Activated T-helper 1 cell treated with Interleukin-2 at 50 U/mL for 16 hours (primary cell): Measurements from ENCODE around the gene NAV1.

Experiments
- DNase-seq: peaks from one replicate; pipeline ENCODE4 v3.0.0-alpha.2; 2020; ENCODE audit warnings: low read depth

Gene NAV1

GRCh38 chr1:201551096-201551495 is 12.2 kb downstream of the NAV1 start:
- DNase-seq, result no peak

DNA sequence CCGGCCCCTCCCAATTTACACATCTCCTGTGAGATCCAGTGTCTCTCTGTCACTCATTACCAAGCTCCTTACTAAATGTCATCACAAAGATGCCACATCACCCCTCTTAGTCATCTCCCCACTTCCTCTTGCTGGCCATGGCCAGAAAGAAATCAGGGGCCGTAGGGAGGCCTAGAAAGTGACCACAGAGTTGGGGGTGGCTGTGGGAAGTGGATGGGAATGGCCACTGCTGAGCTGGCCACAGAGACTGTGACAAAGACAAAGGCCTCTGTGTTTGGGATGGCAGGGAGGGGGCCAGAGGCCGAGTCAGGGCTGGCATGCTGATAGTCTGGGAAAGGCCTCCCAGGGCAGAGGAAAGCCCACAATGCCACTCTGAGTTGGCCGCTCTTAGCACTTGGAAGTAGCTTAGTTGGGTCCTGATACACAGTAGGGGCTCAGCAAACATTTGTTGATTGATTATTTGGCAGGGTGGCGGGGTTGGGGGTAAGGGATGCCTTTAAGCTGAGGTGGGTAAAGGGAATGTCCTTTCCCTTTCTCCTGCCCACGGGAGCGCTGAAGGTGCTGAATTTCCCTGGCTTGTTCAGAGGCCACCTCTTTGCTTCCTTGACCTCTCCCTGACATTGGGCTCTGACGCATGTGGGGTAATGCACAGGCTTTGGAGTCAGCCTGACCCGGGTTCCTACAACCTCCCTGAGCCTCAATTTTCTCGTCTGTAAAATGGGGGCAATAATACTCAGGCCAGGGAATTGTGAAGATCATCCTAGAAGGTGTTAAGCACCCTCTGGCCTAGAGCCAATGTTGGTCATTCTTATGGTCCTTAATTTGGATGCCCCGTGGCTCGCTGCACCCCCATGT is 13.2 kb downstream of the NAV1 start:
- no peak for DNase-seq

DNA sequence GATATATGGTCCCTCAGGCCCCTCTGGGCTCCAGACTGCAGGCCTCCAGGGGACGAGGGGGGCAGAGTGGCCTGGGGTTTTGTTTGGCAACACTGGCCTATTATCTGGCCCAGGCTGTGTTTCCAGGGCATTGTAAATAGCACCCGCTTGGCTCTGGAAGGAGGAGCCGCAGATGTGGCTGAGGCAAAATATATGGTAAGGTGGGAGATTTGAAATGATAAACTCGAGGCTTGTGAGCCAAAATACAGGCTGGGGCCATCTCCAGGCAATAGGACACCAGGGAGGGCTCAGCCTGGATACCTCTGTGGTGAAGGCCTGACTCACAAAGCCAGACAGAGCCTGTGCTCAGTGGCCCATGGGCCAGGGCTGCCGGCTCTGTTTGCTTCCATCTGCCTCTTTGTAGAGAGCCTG is 14.0 kb downstream of the NAV1 start:
- no peak for DNase-seq

DNA sequence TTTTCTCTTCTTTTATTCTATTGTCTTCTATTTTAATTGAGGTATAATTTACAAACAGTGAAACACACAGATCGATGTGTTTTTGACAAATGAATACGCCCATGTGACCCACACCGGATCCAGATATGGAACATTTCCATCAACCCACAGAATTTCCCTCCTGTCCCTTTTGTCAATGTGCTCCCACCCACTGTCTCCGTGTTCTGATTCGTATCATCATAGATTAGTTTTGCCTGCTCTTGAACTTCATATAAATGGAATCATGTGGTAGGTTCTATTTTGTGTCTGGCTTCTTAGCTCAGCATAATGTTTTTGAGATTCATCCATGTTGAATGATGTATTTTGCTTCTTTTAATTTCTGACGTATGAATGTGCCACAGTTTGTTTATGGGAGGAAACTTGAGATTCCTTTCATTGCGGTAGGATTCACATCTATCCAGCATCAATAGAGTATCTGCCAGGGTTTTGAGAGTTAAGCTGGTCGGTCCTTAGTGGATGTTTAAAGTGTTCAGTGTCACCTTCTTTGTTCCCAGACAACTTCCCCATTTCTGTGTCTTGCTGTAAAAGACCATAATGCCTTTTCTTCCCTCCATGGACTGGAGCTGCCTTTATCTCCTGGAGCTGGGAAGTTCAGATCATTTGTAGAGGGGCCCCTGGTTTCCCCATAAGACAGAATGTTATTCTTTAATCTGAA is 14.7 kb downstream of the NAV1 start:
- no peak for DNase-seq

DNA sequence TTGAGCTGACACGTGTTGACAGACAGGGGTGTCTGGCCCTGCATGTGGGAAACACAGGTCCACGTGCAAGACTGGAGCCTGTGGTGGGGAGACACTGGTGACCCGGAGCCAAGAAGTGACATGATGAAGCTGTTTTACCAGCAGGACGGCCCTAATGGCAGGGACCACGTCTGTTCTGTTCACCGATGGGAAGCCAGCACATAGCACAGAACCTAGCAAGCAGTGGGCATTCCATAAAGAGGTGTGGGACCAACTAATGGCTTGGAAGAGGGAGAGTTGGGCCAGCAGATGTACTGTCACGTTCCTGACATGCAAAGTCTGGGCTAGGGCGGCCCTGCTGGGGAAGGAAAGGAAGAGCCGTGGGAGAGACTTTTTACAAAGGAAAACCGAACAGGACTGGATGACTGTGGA is 15.3 kb downstream of the NAV1 start:
- DNase-seq, result no peak

DNA sequence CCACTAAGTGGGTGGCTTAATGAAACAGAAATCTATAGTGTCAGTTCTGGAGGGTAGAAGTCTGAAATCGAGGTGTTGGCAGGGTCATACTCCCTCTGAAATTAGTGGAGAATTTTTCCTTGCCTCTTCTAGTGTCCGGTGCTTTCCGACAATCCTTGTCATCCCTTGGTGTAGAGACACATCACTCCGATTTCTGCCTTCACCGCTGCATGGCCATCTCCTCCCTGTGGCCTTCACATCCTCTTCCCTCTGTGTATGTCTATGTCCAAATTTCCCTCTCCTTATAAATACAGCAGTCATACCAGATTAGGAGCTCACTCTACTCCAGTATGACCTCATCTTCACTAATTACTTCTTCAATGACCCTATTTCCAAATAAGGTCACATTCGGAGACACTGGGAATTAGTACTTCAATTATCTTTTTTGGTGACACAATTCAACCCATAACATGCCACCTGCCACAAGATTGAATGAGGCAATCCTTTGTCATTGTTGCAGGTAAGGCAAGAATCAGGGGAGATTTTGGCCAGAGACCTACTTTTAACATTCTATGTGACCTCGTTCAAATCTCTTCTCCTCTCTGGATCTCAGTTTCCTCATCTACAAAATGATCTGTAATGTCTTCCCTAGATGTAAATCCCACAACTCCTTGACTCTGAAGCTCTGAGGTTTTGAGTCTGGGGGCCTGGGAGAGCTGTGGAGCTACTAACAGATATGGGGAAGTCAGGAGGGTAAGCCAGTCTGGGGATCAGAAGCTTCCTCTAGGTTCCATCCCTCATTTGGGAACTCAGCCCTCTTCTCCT is 16.1 kb downstream of the NAV1 start:
- DNase-seq, result no peak

DNA sequence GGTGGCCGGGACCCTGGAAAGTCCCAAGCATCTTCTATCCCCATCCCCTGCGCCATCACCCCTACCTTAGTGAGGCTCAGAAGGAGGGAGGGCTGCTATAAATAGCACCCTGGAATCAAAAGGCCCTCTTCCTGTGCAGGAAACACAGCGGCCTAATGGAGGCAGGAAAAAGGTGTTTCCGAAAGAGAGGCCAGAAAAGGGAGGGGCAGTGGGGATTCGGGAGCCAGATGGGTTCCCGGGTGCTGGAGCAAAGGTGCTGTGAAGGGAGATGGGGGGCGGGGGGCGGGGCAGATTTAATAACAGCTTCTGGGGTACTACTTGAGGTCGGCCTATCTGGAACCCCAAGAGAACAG is 16.6 kb downstream of the NAV1 start:
- DNase-seq, result no peak

GRCh38 chr1:201556841-201557571 is 18.1 kb downstream of the NAV1 start:
- no peak for DNase-seq

- no peak for DNase-seq
Observed at GRCh38 chr1:201557572-201557958, 18.6 kb downstream of the NAV1 start.

- DNase-seq, result peak; percentile 39
Observed at GRCh38 chr1:201559679-201560162, 20.8 kb downstream of the NAV1 start.

- DNase-seq, result no peak
Observed at GRCh38 chr1:201560328-201561194, 21.6 kb downstream of the NAV1 start.

- no peak for DNase-seq
Observed at GRCh38 chr1:201561195-201561564, 22.3 kb downstream of the NAV1 start.

GRCh38 chr1:201561601-201562000 is 22.7 kb downstream of the NAV1 start:
- no peak for DNase-seq

DNA sequence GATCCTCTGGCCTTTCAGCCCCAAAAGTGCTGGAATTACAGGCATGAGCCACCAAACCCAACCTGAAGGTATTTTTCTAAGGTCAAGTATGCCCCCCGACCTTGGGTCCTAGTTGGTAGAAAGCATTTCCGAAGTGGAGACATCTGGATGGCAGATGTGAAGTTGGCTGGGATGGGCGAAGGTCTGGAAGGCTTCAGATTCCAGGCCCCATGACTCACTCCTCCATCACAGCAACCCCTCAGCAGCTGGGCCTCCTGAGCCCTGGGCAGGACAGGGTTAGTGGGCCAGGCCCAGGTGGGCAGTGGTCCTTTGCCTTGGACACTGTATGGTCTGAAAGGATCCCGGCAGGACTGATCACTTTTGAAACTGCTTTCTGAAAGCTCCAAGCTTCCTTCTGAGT is 23.3 kb downstream of the NAV1 start:
- no peak for DNase-seq

GRCh38 chr1:201562659-201563405 is 23.9 kb downstream of the NAV1 start:
- DNase-seq, result no peak

GRCh38 chr1:201563406-201563780 is 24.5 kb downstream of the NAV1 start:
- no peak for DNase-seq

GRCh38 chr1:201563941-201564340 is 25.0 kb downstream of the NAV1 start:
- no peak for DNase-seq

DNA sequence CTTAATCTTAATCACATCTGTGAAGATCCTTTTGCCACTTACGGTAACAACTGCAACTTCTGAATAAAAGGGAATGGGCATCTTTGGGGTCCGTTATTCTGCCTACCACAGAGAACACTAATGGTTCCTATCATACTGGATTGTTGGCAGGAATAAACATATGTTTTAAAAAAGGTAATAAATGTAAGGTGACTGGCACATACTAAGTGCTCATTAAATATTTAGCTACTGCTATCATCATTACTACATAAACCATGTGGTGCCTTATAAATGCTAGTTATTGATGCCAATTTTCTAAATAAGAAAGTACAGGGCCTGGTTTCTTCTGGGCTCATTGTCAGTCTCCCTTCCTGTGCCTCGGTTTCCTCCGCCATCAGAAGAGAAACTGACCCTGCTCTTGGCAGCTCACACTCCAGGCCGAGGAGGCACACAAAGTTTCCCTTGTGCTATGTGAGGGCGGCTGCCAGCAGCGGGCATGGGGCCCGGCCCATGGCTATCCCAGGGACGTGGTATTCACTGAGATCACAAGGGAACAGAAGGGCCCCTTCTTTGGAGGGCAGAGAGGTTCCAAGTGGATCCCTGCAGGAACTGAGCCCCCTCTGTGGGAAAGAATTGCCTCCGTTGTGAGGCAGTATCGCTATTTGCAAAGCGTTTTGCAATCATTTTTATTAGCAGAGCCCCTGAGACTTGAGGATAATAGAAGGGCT is 26.2 kb downstream of the NAV1 start:
- no peak for DNase-seq

DNA sequence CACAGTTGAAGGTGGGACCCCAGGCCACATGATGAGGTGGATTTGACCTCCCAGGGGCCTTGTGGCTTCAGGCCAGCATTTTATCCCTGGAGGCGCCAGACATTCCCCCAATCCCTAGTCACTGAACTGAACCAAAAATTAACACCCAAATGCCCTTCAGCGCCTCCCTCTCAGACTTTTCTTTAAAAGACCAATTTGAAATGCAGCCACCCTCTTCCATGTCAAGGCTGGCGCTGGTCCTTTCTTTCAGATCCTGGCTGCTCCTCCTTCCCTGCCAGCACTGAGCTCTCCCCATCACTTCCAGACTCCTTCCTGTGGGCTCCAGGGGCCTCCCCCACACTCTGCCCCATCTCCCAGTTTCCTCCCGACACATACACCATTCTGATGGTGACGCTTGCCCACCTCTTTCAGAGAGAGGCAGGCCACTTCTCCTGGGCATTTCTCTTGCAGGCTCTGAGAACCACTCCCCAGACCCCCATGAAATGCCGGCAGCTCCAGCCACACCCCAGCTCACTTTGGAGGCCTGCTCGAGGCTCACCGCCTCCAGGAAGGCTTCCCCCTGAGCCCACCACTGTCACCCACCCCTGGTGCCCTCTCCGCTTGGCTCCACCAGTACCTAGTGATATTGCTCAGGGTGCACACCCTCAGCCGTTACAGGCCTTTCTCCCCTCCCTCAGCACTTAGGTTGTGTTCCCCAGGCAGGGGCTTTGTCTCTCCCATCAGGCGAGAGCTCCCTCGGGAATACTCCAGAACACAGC is 27.0 kb downstream of the NAV1 start:
- no peak for DNase-seq
